OCI-LY1 (cell line): ENCODE data around the gene MNT.

Experiments used
- EZH2 ChIP-seq: fragments of 200-600 bp; sonication (generic), shearing (Covaris generic); IDR thresholded peaks from 2 replicates; pipeline ENCODE4 v1.8.0; 2017; ENCODE audit warnings: borderline replicate concordance, mixed run types, mild to moderate bottlenecking, antibody characterized with exemption, low read length, moderate library complexity, mixed read lengths
- TF ChIP-seq, protein P1 (sequence below): fragments of 200-600 bp; sonication (generic), shearing (Covaris generic); IDR thresholded peaks from 2 replicates; pipeline ENCODE4 v1.5.1; 2017; ENCODE audit warnings: mild to moderate bottlenecking, antibody characterized with exemption, low read length, moderate library complexity, mixed read lengths

DNA sequence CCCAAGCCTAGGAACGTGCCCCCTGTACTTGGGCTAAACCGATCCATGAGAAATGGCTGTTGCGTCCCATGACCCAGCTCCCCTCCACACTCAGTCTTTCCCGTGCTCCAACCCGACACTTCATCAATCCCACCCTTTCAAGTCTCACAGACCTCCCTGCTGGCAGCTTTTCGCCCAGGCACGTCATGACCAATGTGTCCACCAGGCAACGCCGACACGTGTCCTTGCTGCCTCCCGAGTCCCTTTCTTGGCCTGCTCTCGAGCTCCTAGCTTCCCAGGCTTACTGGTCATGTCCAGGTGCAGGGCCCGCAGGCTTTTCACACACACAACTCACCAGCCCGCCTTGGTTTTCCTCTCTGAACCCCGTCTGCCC lies 12.2 kb downstream of the MNT start:
- TF ChIP-seq EZH2 = no peak
- TF ChIP-seq, protein P1, sequence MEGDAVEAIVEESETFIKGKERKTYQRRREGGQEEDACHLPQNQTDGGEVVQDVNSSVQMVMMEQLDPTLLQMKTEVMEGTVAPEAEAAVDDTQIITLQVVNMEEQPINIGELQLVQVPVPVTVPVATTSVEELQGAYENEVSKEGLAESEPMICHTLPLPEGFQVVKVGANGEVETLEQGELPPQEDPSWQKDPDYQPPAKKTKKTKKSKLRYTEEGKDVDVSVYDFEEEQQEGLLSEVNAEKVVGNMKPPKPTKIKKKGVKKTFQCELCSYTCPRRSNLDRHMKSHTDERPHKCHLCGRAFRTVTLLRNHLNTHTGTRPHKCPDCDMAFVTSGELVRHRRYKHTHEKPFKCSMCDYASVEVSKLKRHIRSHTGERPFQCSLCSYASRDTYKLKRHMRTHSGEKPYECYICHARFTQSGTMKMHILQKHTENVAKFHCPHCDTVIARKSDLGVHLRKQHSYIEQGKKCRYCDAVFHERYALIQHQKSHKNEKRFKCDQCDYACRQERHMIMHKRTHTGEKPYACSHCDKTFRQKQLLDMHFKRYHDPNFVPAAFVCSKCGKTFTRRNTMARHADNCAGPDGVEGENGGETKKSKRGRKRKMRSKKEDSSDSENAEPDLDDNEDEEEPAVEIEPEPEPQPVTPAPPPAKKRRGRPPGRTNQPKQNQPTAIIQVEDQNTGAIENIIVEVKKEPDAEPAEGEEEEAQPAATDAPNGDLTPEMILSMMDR = no peak
